GM21528 (cell line): Measurements from ENCODE around the gene NR5A1.

Experiments
- ATAC-seq: cut with Tn5 transposase; IDR thresholded peaks from one replicate; pipeline ENCODE4 v1.9.1; 2021; ENCODE audit warnings: mild to moderate bottlenecking, moderate library complexity; ENCODE audit not compliant: unreplicated experiment, low FRiP score

The NR5A1 gene

GRCh38 chr9:124500028-124500795 lies 7.0 kb downstream of the NR5A1 start:
- ATAC-seq = no peak

DNA sequence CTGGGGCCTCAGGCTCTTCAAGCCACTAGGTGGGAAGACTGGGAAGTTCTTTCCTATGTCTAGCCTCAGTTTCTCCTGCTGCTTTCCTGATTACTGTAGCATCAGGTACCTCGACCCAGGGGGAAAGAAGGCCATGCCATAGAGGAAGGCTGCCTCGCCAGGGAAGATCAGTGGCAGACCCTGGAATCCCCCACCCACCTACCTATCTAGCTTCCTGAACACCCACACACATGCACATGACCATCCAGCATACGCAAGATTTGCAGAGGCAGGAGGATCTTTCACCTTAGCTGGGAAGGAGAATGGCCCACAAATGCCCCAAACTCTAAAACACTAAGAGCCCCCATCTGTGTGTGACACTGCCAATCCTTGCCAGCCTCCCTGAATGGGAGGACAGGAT lies 8.0 kb downstream of the NR5A1 start:
- ATAC-seq = no peak

DNA sequence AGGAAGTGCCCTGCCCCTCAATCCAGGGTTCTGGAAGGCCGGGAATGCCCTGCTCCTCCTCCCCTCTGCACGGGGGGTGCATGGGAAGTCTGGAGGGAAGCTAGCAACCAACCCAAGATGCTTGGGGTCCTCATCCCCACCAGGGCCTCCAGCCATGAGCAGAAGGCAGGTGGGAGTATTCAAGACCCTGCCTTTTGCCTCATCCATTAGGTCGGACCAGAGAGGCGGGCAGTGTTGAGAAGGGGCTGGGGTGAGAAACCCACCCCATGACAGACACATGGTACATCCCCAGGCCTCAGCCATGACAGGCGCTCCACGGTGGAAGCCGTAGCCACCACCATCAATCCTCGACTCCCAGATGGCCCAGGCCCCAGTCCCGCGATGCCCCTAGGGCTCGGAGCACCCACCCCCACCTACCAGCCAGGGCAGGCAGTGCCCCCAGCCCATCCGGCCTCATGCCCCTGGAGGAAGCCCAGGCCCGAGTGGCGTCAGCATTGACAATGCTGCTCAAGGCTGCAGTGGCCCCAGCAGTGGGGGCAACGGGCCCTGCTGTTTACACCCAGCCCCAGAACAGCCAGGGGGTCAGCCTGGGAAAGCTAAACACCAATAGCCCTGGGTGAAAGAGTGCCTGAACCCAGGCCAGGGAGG lies 8.6 kb downstream of the NR5A1 start:
- ATAC-seq = no peak

GRCh38 chr9:124498040-124498439 lies 9.2 kb downstream of the NR5A1 start:
- ATAC-seq = no peak

DNA sequence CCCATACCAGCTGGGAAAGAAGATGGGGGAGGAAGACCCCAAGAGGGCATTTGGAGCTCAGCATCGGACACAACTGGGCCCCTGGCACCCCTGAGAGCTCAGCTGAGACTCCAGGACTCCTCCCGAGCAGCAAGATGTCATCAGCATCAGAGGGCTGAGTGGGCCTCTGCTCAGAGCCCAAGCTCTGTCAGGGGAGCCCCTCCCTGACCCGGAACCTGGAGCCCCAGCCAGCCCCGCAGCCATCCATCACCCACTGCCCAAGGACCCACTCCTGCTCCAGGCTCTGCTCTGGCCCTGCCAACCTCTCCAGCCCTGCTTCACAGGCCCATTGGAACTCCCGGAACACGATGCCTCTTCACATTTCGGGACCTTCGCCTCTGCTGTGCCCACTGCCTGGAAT lies 9.8 kb downstream of the NR5A1 start:
- ATAC-seq = no peak

GRCh38 chr9:124496463-124496862 lies 10.7 kb downstream of the NR5A1 start:
- no peak for ATAC-seq

GRCh38 chr9:124496075-124496449 lies 11.1 kb downstream of the NR5A1 start:
- no peak for ATAC-seq

DNA sequence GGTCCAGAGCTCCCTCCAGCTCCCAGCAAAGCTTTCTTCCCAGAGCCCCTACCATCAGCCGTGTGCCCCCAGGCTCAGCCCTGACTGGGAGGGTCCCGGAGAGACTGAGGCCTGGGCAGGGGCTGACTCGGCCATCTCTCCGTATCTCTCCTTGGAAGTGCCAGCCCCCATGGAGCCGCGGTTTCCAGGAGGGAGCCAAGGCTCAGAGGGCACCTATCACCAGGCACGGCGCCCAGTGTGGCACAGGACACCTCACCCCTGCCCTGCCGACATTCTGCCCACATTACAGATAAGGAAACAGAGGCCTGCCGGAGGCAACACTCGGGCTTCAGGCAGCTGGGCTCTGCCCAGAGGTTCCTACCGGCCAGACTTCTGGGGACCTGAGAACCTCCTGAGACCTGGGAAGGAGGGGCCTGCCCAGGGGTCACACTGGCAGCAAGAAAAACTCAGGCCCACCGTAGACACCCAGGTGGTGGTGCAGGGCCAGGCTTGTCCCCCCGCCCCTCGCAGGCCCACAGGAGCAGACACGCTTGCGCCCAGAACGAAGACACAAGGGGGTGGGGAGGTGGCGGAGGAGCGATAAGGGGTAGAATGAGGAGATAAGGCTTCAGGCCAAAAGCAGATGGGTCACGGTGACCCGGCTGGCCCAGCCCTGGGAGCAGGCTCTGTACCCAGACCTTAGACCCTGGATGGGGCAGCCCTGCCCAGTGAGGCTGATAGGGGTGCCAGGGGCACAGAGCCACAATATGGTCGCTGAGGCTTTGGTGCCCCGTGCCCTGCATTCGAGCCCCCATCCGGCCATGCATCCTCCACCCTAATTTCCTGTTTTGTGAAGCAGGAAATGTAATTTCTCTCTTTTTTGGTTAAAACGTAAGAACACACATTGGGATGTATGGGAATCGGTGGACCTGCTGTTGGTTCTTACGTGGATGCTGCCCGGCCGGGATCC lies 11.8 kb downstream of the NR5A1 start:
- ATAC-seq = no peak

DNA sequence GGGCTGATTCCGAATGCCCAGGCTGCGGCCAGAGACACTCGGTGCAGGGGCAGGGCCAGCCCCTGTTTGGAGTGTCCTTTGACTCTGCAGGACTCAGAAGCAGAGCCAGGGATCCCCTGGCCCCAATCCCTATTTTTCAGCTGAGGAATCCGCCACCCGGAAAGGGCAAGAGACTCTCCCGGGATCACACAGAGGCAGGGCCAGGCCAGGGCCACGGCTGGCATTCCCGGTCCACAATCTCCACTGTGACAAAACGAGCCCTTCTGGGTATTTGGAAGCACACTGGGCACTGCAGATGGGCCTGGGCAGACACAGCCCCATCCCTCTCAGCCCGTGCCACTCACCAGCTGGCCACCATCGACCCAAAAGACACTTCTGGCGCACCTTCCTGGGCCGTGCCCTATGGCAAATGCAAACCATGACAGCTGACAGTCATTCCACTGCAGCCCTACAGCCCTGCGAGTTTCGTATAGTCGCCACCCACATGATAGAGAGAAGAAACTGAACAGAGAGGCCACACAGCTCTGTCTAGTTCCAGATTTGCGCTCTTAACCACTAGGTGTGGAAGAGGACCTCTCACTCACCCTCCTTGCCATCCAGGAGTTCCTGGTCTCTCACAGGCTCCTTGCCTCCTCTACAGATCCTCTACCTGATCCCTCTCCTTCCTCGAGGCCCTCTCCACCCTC lies 13.3 kb downstream of the NR5A1 start:
- ATAC-seq = no peak

GRCh38 chr9:124493218-124493617 lies 14.0 kb downstream of the NR5A1 start:
- no peak for ATAC-seq

DNA sequence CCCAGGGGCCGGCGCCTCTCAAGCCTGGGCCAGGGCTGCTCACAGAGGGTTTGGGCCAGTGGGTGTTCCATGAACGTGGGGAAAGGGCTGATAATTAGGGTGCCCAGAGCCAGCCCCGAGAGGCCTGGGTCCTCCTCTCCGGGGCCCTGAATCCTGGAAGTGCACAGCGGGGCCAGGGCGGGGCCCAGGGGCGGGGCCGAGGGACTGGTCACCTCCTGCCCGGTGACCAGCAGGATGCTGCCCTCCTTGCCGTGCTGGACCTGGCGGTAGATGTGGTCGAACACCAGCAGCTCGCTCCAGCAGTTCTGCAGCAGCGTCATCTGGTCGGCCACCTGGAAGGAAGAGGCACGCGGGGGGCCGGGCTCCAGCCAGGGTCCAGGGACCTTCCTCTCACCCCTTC lies 14.4 kb downstream of the NR5A1 start:
- ATAC-seq = no peak

GRCh38 chr9:124491049-124491975 lies 15.9 kb downstream of the NR5A1 start:
- no peak for ATAC-seq

GRCh38 chr9:124490004-124490403 lies 17.2 kb downstream of the NR5A1 start:
- no peak for ATAC-seq

DNA sequence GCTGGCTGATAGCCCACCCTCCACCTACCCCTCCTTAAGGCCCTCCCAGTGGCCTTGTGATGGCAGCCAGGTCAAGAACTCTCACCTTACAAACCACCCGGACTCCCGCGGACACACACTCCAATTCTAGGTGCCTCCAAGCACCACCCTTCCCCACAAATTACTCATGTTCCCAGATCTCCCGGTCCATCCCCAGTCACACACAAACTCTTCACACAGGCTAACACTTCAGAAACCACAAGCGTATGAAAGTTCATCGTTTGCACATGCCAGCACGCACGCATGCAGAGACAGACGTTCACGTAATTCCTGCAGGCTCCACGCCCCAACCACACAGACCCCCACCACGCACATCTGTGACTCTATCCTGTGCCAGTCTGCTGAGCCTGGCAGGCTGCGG lies 18.0 kb downstream of the NR5A1 start:
- ATAC-seq = no peak

- ATAC-seq = no peak
Observed at GRCh38 chr9:124488641-124489210, 18.5 kb downstream of the NR5A1 start.

DNA sequence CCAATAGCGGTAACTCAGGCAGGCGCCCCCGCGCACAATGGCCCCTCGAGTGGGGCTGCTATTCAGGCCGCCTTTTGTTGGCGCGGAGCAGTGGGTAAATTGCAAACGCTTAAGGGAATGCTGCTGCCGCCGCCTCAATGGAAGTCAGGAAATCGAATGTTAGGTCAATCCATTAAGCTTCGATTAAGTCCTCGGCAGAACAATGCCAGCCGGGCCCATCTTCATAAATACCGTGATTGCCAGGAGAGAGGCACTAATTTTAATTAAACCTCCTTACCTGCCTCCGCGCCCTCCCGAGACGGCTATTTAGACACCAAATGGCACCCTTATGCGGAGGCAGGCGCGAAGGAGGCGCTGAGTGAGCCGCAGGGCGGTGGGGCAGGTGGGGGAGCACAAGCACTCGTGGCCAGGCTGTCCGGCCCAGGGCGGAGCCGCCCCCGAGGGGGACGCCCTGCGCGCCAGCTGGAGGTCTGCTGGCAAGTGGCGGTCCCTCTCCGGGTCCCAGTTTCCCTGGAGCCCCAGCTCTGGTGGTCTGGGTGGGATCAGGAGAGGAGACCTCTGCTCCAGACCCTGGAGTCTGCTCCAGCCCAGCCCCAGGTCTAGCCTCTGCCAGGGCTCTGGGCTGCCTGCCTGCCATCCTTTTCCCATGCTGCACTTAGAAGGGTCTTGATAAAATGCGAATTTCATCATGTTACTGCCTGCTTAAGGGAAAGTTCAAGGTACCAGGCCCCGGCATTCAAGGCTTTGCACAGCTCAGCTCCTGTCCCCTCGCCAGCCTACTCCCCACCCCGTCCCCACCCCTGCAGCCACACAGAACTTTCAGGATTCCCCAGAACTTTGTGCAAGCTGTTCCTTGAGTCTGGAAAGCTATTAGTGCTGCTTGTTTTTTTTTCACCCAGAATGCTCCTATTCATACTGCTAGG lies 19.7 kb downstream of the NR5A1 start:
- ATAC-seq = no peak

DNA sequence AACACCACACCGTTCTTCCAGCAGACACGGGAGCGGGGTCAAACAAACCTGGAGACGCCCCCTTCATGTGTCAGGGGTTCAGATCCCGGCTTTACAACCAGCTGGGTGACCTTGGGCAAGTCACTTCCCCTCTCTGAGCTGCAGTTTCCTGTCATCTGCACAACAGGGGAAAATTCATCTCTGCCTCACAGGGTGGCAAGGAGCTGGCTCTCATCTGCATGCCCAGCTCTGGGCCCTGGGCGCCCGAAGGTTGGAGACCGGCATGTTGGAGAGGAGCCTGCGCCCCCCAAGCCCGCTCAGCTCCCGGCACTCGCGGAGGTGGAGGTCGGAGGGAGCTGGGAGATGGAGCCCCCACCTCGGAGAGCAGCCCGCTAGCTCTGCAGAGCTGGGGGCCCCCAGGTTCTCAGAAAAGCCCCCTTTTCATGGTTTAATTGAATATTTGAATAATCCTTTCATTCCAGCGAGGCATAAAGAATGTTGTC lies 20.4 kb downstream of the NR5A1 start:
- no peak for ATAC-seq

- ATAC-seq = no peak
Observed at GRCh38 chr9:124485936-124486335, 21.3 kb downstream of the NR5A1 start.
